ENCODE results near the gene TTC1. TPM values are rescaled to one million over a fixed set of nuclear protein-coding genes. Genes with fewer than 3 reads are reported as not detected.
"Not testable (repeated sequence)": the region's sequence is repeated elsewhere in the genome, so short reads cannot be mapped to it uniquely, and the experiment has no call there.

Gene TTC1
- total RNA-seq, 3 donors from 2014 or later (not counting 1 experiment from before 2014, with no cell fraction given), result 28.1 to 34.9 (median 33.6) TPM

GRCh38 chr5:159963935-159964334, 45.0 kb upstream of the TTC1 start:
- H3K36me3 ChIP-seq (ENCODE audit: control insufficient read depth, insufficient read depth, low read length), result no peaks in the 10 kb centered on the region
- no peak for TF ChIP-seq CTCF (IDR thresholded peaks at IDR 0.05)
- H3K4me3 ChIP-seq (ENCODE audit: low read length), result no peak overlapping the region
- no peak for DNase-seq
- 85% methylated on average over 6 of the region's 6 CpGs for WGBS (ENCODE audit: insufficient coverage)
- Mint-ChIP-seq H3K9me3 (no peaks in the 10 kb centered on the region), H3K36me3 (no peaks in the 10 kb centered on the region), H3K4me1 (peaks cover 0 to 5% of the 10 kb centered on the region in 2 donors), H3K27ac (no peak overlapping the region), H3K4me3 (no peak overlapping the region), H3K27me3 (ENCODE audit: low read depth in 2 of 2) (peaks cover 23 to 43% of the 10 kb centered on the region in 2 donors)
- H3K27me3 ChIP-seq (ENCODE audit: control insufficient read depth, insufficient read depth, low read length), result peaks cover 8% of the 10 kb centered on the region
- intact Hi-C loops (cut with micrococcal nuclease), result no loop called here
- ATAC-seq, result no peak
- no peaks in the 10 kb centered on the region for H3K9me3 ChIP-seq (ENCODE audit: control insufficient read depth, insufficient read depth, low read length)
- H3K4me1 ChIP-seq (ENCODE audit: control insufficient read depth, insufficient read depth, low read length), result no peaks in the 10 kb centered on the region
- H3K27ac ChIP-seq (ENCODE audit: low read length), result no peak overlapping the region

- DNase-seq, result peak in 1 of 2 donors; percentile 33
- H3K36me3 Mint-ChIP-seq, result no peaks in the 10 kb centered on the region
- H3K9me3 Mint-ChIP-seq, result no peaks in the 10 kb centered on the region
- H3K27ac Mint-ChIP-seq, result no peak overlapping the region
- 43% methylated on average over 10 of the region's 12 CpGs for WGBS (ENCODE audit: insufficient coverage)
- H3K27me3 ChIP-seq (ENCODE audit: control insufficient read depth, insufficient read depth, low read length), result peaks cover 8% of the 10 kb centered on the region
- H3K4me1 ChIP-seq (ENCODE audit: control insufficient read depth, insufficient read depth, low read length), result no peaks in the 10 kb centered on the region
- H3K27me3 Mint-ChIP-seq (ENCODE audit: low read depth in 2 of 2), result peaks cover 23 to 52% of the 10 kb centered on the region in 2 donors
- no peak overlapping the region for H3K4me3 Mint-ChIP-seq
- ATAC-seq, result peak; percentile 49 to 54 (median 52)
- peaks cover 0 to 5% of the 10 kb centered on the region in 2 donors for H3K4me1 Mint-ChIP-seq
- H3K36me3 ChIP-seq (ENCODE audit: control insufficient read depth, insufficient read depth, low read length), result no peaks in the 10 kb centered on the region
- intact Hi-C loops (cut with micrococcal nuclease), result loop anchor here (5.0 kb wide), 2 partner anchors 633 to 808 kb away; partner anchors contain the start of gene IL12B
- no peak overlapping the region for H3K27ac ChIP-seq (ENCODE audit: low read length)
- H3K9me3 ChIP-seq (ENCODE audit: control insufficient read depth, insufficient read depth, low read length), result no peaks in the 10 kb centered on the region
- H3K4me3 ChIP-seq (ENCODE audit: low read length), result no peak overlapping the region
- TF ChIP-seq CTCF (IDR thresholded peaks at IDR 0.05), result peak; percentile 23
Observed at GRCh38 chr5:159965031-159965837, 43.7 kb upstream of the TTC1 start.

- H3K9me3 Mint-ChIP-seq; H3K27ac ChIP-seq (ENCODE audit: low read length); H3K4me3 Mint-ChIP-seq; H3K27ac Mint-ChIP-seq; H3K36me3 Mint-ChIP-seq; H3K9me3 ChIP-seq (ENCODE audit: control insufficient read depth, insufficient read depth, low read length); H3K4me1 ChIP-seq (ENCODE audit: control insufficient read depth, insufficient read depth, low read length); H3K36me3 ChIP-seq (ENCODE audit: control insufficient read depth, insufficient read depth, low read length); H3K4me3 ChIP-seq (ENCODE audit: low read length); ATAC-seq; DNase-seq; H3K4me1 Mint-ChIP-seq: not testable (repeated sequence)
- H3K27me3 ChIP-seq (ENCODE audit: control insufficient read depth, insufficient read depth, low read length), result peaks cover 12% of the 10 kb centered on the region
- peaks cover 27 to 57% of the 10 kb centered on the region in 2 donors for H3K27me3 Mint-ChIP-seq (ENCODE audit: low read depth in 2 of 2)
- 64% methylated on average over 4 of the region's 4 CpGs for WGBS (ENCODE audit: insufficient coverage)
- intact Hi-C loops (cut with micrococcal nuclease), result loop anchor here (5.0 kb wide), 2 partner anchors 633 to 808 kb away; partner anchors contain the start of gene IL12B
Observed at GRCh38 chr5:159965838-159966128, 43.2 kb upstream of the TTC1 start.

GRCh38 chr5:159969966-159970365, 39.0 kb upstream of the TTC1 start:
- Mint-ChIP-seq H3K27ac (no peak overlapping the region), H3K9me3 (no peaks in the 10 kb centered on the region), H3K4me3 (no peak overlapping the region), H3K36me3 (peaks cover 8% of the 10 kb centered on the region), H3K4me1 (peaks cover 5 to 11% of the 10 kb centered on the region in 2 donors), H3K27me3 (ENCODE audit: low read depth in 2 of 2) (peaks cover 57 to 83% of the 10 kb centered on the region in 2 donors)
- H3K4me3 ChIP-seq (ENCODE audit: low read length), result no peak overlapping the region
- H3K27me3 ChIP-seq (ENCODE audit: control insufficient read depth, insufficient read depth, low read length), result peaks cover 22% of the 10 kb centered on the region
- no peak for TF ChIP-seq CTCF (IDR thresholded peaks at IDR 0.05)
- no peak overlapping the region for H3K27ac ChIP-seq (ENCODE audit: low read length)
- H3K36me3 ChIP-seq (ENCODE audit: control insufficient read depth, insufficient read depth, low read length), result no peaks in the 10 kb centered on the region
- H3K9me3 ChIP-seq (ENCODE audit: control insufficient read depth, insufficient read depth, low read length), result no peaks in the 10 kb centered on the region
- DNase-seq (no peak), ATAC-seq (no peak)
- H3K4me1 ChIP-seq (ENCODE audit: control insufficient read depth, insufficient read depth, low read length), result no peaks in the 10 kb centered on the region
- intact Hi-C loops (cut with micrococcal nuclease), result loop anchor here (5.0 kb wide), 2 partner anchors 638 to 813 kb away; partner anchors contain the start of gene IL12B

Measured in natural killer cell (primary cell).